ENCODE measurements around the gene FUS. TPM values are rescaled to one million over a fixed set of nuclear protein-coding genes. Genes with fewer than 3 reads are reported as not detected.

The FUS gene
- total and polyA plus RNA-seq, 2 of the 13 experiments (the other 11 are each of a cell fraction or from before 2014, with no cell fraction given), result 68.1 to 168 TPM

- TF ChIP-seq HOXD1 (CRISPR knock-in tag; IDR thresholded peaks at IDR 0.05), result no peak
- no peak for TF ChIP-seq TCF12 (IDR thresholded peaks at IDR 0.05)
- TF ChIP-seq TCF12 (CRISPR knock-in tag; IDR thresholded peaks at IDR 0.05), result no peak; the same call in 1 of the 2 replicates
- 0 out of 2 replicates have a peak, but pooled peaks have one; percentile 20 for TF ChIP-seq ATF3 (CRISPR knock-in tag; IDR thresholded peaks at IDR 0.05)
- TF ChIP-seq AGO2 (optimal IDR thresholded peaks at IDR 0.05; ENCODE audit: low read depth, low read length), result no peak
- no peak for TF ChIP-seq MTA3 (CRISPR knock-in tag; IDR thresholded peaks at IDR 0.05)
- TF ChIP-seq LCORL (IDR thresholded peaks at IDR 0.05), result no peak
- peak; percentile 31; the same call in 1 of the 2 replicates for TF ChIP-seq LCORL (CRISPR knock-in tag; IDR thresholded peaks at IDR 0.05)
- TF ChIP-seq ZNF124 (CRISPR knock-in tag; IDR thresholded peaks at IDR 0.05), result no peak
- TF ChIP-seq NCOA5 (CRISPR knock-in tag; IDR thresholded peaks at IDR 0.05), result no peak
- no peak for TF ChIP-seq ZNF580 (CRISPR knock-in tag; IDR thresholded peaks at IDR 0.05; ENCODE audit: borderline replicate concordance, low read depth)
- TF ChIP-seq ZNF768 (CRISPR knock-in tag; IDR thresholded peaks at IDR 0.05), result no peak
- no peak for TF ChIP-seq MBNL3 (CRISPR knock-in tag; conservative IDR thresholded peaks at IDR 0.05)
- TF ChIP-seq ZNF329 (CRISPR knock-in tag; IDR thresholded peaks at IDR 0.05; ENCODE audit: low read depth), result no peak
- no peak for TF ChIP-seq FLYWCH1 (CRISPR knock-in tag; IDR thresholded peaks at IDR 0.05)
- no peak for TF ChIP-seq ZNF780A (CRISPR knock-in tag; IDR thresholded peaks at IDR 0.05)
- no peak; the same call in 1 of the 2 replicates for TF ChIP-seq ZNF614 (CRISPR knock-in tag; IDR thresholded peaks at IDR 0.05; ENCODE audit: borderline replicate concordance)
- peak; percentile 74 for TF ChIP-seq TFDP2 (CRISPR knock-in tag; IDR thresholded peaks at IDR 0.05)
- no peak for TF ChIP-seq BCLAF1 (IDR thresholded peaks at IDR 0.05)
- TF ChIP-seq BRF2 (CRISPR knock-in tag; IDR thresholded peaks at IDR 0.05), result no peak
- no peak for TF ChIP-seq FOXA1 (IDR thresholded peaks at IDR 0.05)
- 0 out of 2 replicates have a peak, but pooled peaks have one; percentile 6 for TF ChIP-seq FOXA1 (CRISPR knock-in tag; IDR thresholded peaks at IDR 0.05)
- TF ChIP-seq TRIM22 (IDR thresholded peaks at IDR 0.05), result no peak
- no peak for TF ChIP-seq TP53 (CRISPR knock-in tag; conservative IDR thresholded peaks at IDR 0.05)
- TF ChIP-seq MIXL1 (CRISPR knock-in tag; IDR thresholded peaks at IDR 0.05), result no peak
Measured at GRCh38 chr16:31138621-31139578, 41.0 kb upstream of the FUS start (continued).

All from HepG2 (cell line).